ENCODE measurements around the gene ARSB. TPM values are rescaled to one million over a fixed set of nuclear protein-coding genes. Genes with fewer than 3 reads are reported as not detected.

Gene ARSB
- total RNA-seq, 1 donor from 2014 or later: 14.3 TPM

GRCh38 chr5:78979117-78979742, 5.9 kb downstream of the ARSB start:
- no peak overlapping the region for H3K4me3 ChIP-seq
- no peak overlapping the region for H3K27ac ChIP-seq (replicated peaks)

GRCh38 chr5:78975035-78975434, 10.1 kb downstream of the ARSB start:
- no peaks in the 10 kb centered on the region for H3K9me3 ChIP-seq (replicated peaks)
- H3K36me3 ChIP-seq: no peaks in the 10 kb centered on the region
- H3K27me3 ChIP-seq (ENCODE audit: low read depth): no peaks in the 10 kb centered on the region
- H3K27ac ChIP-seq (replicated peaks): no peak overlapping the region
- peaks cover 28% of the 10 kb centered on the region for H3K4me1 ChIP-seq
- no peak for TF ChIP-seq CTCF (IDR thresholded peaks at IDR 0.05; ENCODE audit: borderline replicate concordance)
- intact Hi-C loops (cut with micrococcal nuclease): no loop called here
- no peak overlapping the region for H3K4me3 ChIP-seq
- no peak for DNase-seq

More at GRCh38 chr5:78979117-78979742, 5.9 kb downstream of the ARSB start:
- intact Hi-C loops (cut with micrococcal nuclease): no loop called here
- Histone ChIP-seq H3K36me3 (no peaks in the 10 kb centered on the region), H3K9me3 (replicated peaks) (no peaks in the 10 kb centered on the region), H3K4me1 (peaks cover 12% of the 10 kb centered on the region), H3K27me3 (ENCODE audit: low read depth) (no peaks in the 10 kb centered on the region)
- no peak for DNase-seq
- no peak for TF ChIP-seq CTCF (IDR thresholded peaks at IDR 0.05; ENCODE audit: borderline replicate concordance)

GRCh38 chr5:78974601-78975000, 10.5 kb downstream of the ARSB start:
- H3K27ac ChIP-seq (replicated peaks): peak overlapping the region; percentile 13
- DNase-seq: no peak
- no peak for TF ChIP-seq CTCF (IDR thresholded peaks at IDR 0.05; ENCODE audit: borderline replicate concordance)
- peaks cover 28% of the 10 kb centered on the region for H3K4me1 ChIP-seq
- H3K9me3 ChIP-seq (replicated peaks): no peaks in the 10 kb centered on the region
- H3K27me3 ChIP-seq (ENCODE audit: low read depth): no peaks in the 10 kb centered on the region
- H3K36me3 ChIP-seq: no peaks in the 10 kb centered on the region
- intact Hi-C loops (cut with micrococcal nuclease): no loop called here
- H3K4me3 ChIP-seq: no peak overlapping the region

- Histone ChIP-seq H3K36me3 (no peaks in the 10 kb centered on the region), H3K4me1 (peaks cover 28% of the 10 kb centered on the region), H3K27ac (replicated peaks) (peak overlapping the region; percentile 13), H3K4me3 (no peak overlapping the region), H3K9me3 (replicated peaks) (no peaks in the 10 kb centered on the region), H3K27me3 (ENCODE audit: low read depth) (no peaks in the 10 kb centered on the region)
- DNase-seq: peak; percentile 29
- intact Hi-C loops (cut with micrococcal nuclease): no loop called here
- TF ChIP-seq CTCF (IDR thresholded peaks at IDR 0.05; ENCODE audit: borderline replicate concordance): no peak
Measured at GRCh38 chr5:78974011-78974410, 11.1 kb downstream of the ARSB start.

GRCh38 chr5:78972654-78973428, 12.3 kb downstream of the ARSB start:
- Histone ChIP-seq H3K4me3 (peak overlapping the region; percentile 3), H3K9me3 (replicated peaks) (no peaks in the 10 kb centered on the region), H3K27ac (replicated peaks) (peak overlapping the region; percentile 10), H3K36me3 (no peaks in the 10 kb centered on the region), H3K27me3 (ENCODE audit: low read depth) (no peaks in the 10 kb centered on the region), H3K4me1 (peaks cover 28% of the 10 kb centered on the region)
- intact Hi-C loops (cut with micrococcal nuclease): no loop called here
- no peak for TF ChIP-seq CTCF (IDR thresholded peaks at IDR 0.05; ENCODE audit: borderline replicate concordance)
- peak; percentile 30 for DNase-seq

All from left ventricle myocardium inferior (tissue), 1 donor.